Gastroesophageal sphincter (tissue), 4 donors: ENCODE measurements around the gene STAT1. TPM values are rescaled to one million over a fixed set of nuclear protein-coding genes. Genes with fewer than 3 reads are reported as not detected.

ENCODE experiments used
- ATAC-seq: fragments of 150-250 bp; one replicate; pipeline ENCODE4 v1.9.1; 2016; ENCODE audit warnings: mild to moderate bottlenecking, moderate library complexity
- H3K27ac ChIP-seq, 4 donors: fragments of 200-600 bp; sonication (generic) in 3 of 4; 1 replicate in 3 of 4; 2 replicates in 1 of 4; pipeline ENCODE4 v1.5.1; 2016 to 2019
- H3K27me3 ChIP-seq: fragments of 200-600 bp; sonication (generic); one replicate; pipeline ENCODE4 v1.5.1; 2019
- H3K36me3 ChIP-seq, 2 donors: fragments of 200-600 bp; sonication (generic); one replicate each; pipeline ENCODE4 v1.5.1; 2019; ENCODE audit warnings: control low read depth in 1 of 2
- H3K4me1 ChIP-seq, 3 donors: fragments of 200-600 bp; sonication (generic); 1 replicate in 2 of 3; 2 replicates in 1 of 3; pipeline ENCODE4 v1.5.1; 2016 to 2019; ENCODE audit warnings: control low read depth in 2 of 3
- H3K4me3 ChIP-seq, 2 donors: fragments of 200-600 bp; sonication (generic); one replicate each; pipeline ENCODE4 v1.5.1; 2019; ENCODE audit warnings: mild to moderate bottlenecking in 1 of 2, moderate library complexity in 1 of 2
- H3K9me3 ChIP-seq, 3 donors: fragments of 200-600 bp; sonication (generic); one replicate each; pipeline ENCODE4 v1.5.1; 2017 to 2019; ENCODE audit warnings: control low read depth in 2 of 3
- EP300 ChIP-seq: sonication (generic); formaldehyde crosslinking; IDR thresholded peaks from one replicate; pipeline ENCODE4 v1.6.1; 2017; ENCODE audit warnings: antibody characterized with exemption, mild to moderate bottlenecking
- POLR2A ChIP-seq, 2 donors: fragments of 450-650 bp; IDR thresholded peaks; one replicate each; pipeline ENCODE4 v1.6.1; 2017; ENCODE audit warnings: antibody characterized with exemption in 2 of 2, mild to moderate bottlenecking in 2 of 2, moderate library complexity in 1 of 2
- POLR2AphosphoS5 ChIP-seq: sonication (generic); formaldehyde crosslinking; IDR thresholded peaks from one replicate; pipeline ENCODE4 v1.6.1; 2017; ENCODE audit warnings: antibody characterized with exemption
- WGBS, 2 donors: methylation state at CpG; one replicate each; pipeline ENCODE4 v1.1.5; 2018; ENCODE audit warnings: low coverage in 1 of 2; 5-methylcytosine and 5-hydroxymethylcytosine counted together
- total RNA-seq, 4 donors: library from RNA; depleted of rRNA; stranded (reverse); fragments of >200 nt; gene quantifications; one replicate each; pipeline ENCODE4 v1.1.0, GENCODE V29; 2016
- TF ChIP-seq, protein P1 (sequence below), 4 experiments: fragments of 200-600 bp in 2 of 4; fragments of 450-650 bp in 2 of 4; sonication (generic) in 1 of 4; IDR thresholded peaks; one replicate each; pipeline ENCODE4 v1.5.1; 2017 to 2019; ENCODE audit warnings: antibody characterized with exemption in 4 of 4, mild to moderate bottlenecking in 2 of 4, moderate library complexity in 2 of 4

Gene STAT1
- total RNA-seq = 10 to 100 TPM; 47.0 to 59.9 (median 53.5) TPM

DNA sequence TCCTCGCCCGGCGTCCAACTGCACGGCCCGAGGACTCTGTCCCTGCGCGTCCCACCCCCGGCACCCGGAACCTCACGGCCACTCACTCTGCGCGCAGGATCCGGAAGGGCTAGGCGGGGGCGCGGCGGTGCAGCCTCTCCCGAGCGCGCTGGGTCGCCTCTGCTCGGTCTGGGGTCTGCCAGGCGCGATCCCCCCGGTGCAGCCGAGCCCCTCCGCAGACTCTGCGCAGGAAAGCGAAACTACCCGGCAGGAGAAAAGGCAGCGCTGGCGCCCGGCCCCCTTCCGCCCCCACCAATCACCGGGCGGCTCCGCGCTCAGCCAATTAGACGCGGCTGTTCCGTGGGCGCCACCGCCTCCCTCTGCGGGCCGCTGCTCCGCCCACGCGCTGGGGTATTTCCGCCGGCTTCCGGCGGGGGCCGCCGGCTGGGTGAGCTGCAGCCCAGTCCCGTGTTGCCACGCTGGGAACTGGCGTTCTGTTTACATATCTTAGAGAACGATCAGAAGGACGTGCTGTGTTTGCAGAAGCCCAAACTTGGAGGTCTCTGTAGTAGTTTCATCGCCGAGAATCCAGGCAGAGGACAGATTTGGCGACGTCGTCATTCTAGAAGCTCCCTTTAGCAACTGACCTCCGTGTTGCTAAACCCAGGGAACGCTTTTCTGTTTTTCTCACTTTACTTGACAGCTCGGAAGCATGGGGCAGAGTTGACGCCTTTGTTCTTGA lies at the start of gene STAT1:
STAT1 (minus strand) TSS at position 240 of the 721 bp plus-strand sequence. CDS start 4,168 bp downstream, outside the sequence.
- 0% methylated on average over 15 of the region's 68 CpGs; no CpG with 5 or more reads in 1 of the 2 donors for WGBS, 2 donors

DNA sequence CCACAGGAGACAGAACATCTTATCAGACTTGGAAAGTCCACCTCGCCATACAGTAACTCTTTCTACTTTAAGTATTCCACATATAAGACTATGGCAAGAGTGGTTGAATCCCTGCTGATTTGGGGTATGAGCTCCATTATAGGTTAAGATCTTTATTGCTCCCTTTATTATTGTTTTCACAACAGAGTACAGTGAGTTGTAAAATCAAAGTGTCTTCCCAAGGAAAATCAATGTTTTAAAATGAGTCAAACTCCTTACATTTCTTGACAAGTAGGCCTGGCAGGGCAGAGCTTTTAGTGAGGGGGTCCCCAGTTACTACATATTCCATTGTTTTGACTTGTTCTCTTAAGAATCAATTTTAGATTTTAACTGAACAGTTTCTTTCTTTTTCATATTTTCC lies 49.6 kb upstream of the STAT1 start:
- Histone ChIP-seq H3K36me3 (no peaks in the 10 kb centered on the region), H3K9me3 (no peaks in the 10 kb centered on the region), H3K4me1 (peaks cover 0 to 11% (median 4%) of the 10 kb centered on the region in 3 donors), H3K27me3 (no peaks in the 10 kb centered on the region), H3K27ac (no peak overlapping the region), H3K4me3 (no peak overlapping the region)
- WGBS, 2 donors = 86% methylated on average over 1 of the region's 1 CpG
- ATAC-seq = no peak
- TF ChIP-seq, protein P1, sequence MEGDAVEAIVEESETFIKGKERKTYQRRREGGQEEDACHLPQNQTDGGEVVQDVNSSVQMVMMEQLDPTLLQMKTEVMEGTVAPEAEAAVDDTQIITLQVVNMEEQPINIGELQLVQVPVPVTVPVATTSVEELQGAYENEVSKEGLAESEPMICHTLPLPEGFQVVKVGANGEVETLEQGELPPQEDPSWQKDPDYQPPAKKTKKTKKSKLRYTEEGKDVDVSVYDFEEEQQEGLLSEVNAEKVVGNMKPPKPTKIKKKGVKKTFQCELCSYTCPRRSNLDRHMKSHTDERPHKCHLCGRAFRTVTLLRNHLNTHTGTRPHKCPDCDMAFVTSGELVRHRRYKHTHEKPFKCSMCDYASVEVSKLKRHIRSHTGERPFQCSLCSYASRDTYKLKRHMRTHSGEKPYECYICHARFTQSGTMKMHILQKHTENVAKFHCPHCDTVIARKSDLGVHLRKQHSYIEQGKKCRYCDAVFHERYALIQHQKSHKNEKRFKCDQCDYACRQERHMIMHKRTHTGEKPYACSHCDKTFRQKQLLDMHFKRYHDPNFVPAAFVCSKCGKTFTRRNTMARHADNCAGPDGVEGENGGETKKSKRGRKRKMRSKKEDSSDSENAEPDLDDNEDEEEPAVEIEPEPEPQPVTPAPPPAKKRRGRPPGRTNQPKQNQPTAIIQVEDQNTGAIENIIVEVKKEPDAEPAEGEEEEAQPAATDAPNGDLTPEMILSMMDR (IDR thresholded peaks at IDR 0.05) = no peak
- TF ChIP-seq POLR2AphosphoS5 (no peak), EP300 (no peak), POLR2A (IDR thresholded peaks at IDR 0.05) (no peak)

More for the DNA sequence above, at the start of gene STAT1:
- Histone ChIP-seq H3K27ac (peak within 1 kb of the TSS; percentile 72 to 96 (median 92)), H3K36me3 (peaks cover 0 to 20% of the 10 kb centered on the region in 2 donors), H3K9me3 (no peaks in the 10 kb centered on the region), H3K27me3 (no peaks in the 10 kb centered on the region), H3K4me1 (peaks cover 2 to 44% (median 25%) of the 10 kb centered on the region in 3 donors), H3K4me3 (peak within 1 kb of the TSS; percentile 83 to 84)
- TF ChIP-seq POLR2A (IDR thresholded peaks at IDR 0.05) (peak; percentile 85 to 94), POLR2AphosphoS5 (peak; percentile 81), EP300 (no peak)
- TF ChIP-seq, protein P1 (IDR thresholded peaks at IDR 0.05) = peak in 2 of 4 experiments; percentile 18 to 30
- ATAC-seq = peak; percentile 97

DNA sequence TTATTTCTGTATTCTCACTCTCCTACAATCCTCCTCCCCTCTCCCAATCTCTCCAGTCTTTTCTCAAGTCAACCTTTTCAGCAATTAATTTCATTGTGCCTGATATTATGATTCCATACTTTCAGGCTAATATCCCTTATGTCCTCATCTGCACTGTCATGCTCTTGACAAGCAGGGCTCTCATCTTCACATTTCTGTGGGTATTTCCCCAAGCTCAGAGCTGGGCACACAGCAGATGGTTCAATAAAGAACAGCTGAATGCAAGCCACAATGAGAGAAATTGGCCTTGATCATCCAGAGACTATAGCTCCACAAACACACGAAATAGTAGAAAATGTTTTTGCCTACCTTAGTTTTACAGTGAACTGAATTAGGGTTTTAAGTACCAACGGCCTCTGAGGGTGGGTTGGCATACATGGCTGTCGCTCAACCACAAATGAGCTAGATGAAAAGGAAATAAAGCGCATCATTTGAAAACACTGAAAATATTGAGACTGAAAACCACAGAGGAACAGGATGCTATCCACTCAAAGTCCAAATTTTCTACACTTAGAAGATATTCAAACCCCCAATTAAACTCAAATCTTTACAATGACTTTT lies 47.5 kb upstream of the STAT1 start:
- Histone ChIP-seq H3K9me3 (no peaks in the 10 kb centered on the region), H3K27me3 (no peaks in the 10 kb centered on the region), H3K4me3 (no peak overlapping the region), H3K36me3 (no peaks in the 10 kb centered on the region), H3K4me1 (peaks cover 0 to 8% (median 1%) of the 10 kb centered on the region in 3 donors), H3K27ac (no peak overlapping the region)
- WGBS, 2 donors = 86 to 94% methylated on average over 4 of the region's 4 CpGs
- TF ChIP-seq POLR2AphosphoS5 = no peak
- TF ChIP-seq, protein P1 (IDR thresholded peaks at IDR 0.05) = no peak
- no peak for TF ChIP-seq POLR2A (IDR thresholded peaks at IDR 0.05)
- no peak for TF ChIP-seq EP300
- ATAC-seq = no peak

DNA sequence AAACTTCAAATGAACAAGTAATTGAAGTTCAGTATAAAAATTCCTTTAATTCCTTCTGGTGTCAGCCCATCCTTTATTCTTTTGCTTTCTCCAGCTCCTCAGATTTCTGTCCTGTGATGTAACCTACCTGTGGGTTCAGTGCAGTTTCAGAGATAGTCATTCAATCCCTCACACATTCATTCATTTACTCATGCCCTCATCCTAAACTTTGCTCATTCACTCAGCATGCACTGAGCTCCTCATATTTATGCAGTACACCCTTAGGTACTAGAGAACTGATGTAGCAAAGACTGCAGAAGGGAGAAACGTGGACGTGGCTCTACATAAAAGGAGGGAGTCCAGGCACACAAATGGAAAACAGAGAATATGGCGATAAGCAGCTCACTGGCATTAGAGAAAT lies 45.3 kb upstream of the STAT1 start:
- TF ChIP-seq, protein P1 (IDR thresholded peaks at IDR 0.05) = no peak
- TF ChIP-seq POLR2AphosphoS5 (no peak), POLR2A (IDR thresholded peaks at IDR 0.05) (no peak), EP300 (no peak)

More for the DNA sequence above, 45.3 kb upstream of the STAT1 start:
- H3K27me3 ChIP-seq = no peaks in the 10 kb centered on the region
- H3K27ac ChIP-seq = no peak overlapping the region
- ATAC-seq = no peak
- H3K4me1 ChIP-seq = no peaks in the 10 kb centered on the region
- H3K9me3 ChIP-seq = no peaks in the 10 kb centered on the region
- H3K36me3 ChIP-seq = no peaks in the 10 kb centered on the region
- no peak overlapping the region for H3K4me3 ChIP-seq
- 100% methylated on average over 1 of the region's 3 CpGs for WGBS, 2 donors
